Suppressor macrophage treated with lipopolysaccharide for 1 hour (primary cell): ENCODE results near the gene MAP3K20.
A peak's percentile ranks its signal among the peaks of the same experiment; 100 is the strongest.
"Not testable (repeated sequence)": the region's sequence is repeated elsewhere in the genome, so short reads cannot be mapped to it uniquely, and the experiment has no call there.

Source experiments
- DNase-seq, 3 donors: peaks; one replicate each; pipeline ENCODE4 v3.0.0-alpha.2; 2020 to 2022

Gene MAP3K20

DNA sequence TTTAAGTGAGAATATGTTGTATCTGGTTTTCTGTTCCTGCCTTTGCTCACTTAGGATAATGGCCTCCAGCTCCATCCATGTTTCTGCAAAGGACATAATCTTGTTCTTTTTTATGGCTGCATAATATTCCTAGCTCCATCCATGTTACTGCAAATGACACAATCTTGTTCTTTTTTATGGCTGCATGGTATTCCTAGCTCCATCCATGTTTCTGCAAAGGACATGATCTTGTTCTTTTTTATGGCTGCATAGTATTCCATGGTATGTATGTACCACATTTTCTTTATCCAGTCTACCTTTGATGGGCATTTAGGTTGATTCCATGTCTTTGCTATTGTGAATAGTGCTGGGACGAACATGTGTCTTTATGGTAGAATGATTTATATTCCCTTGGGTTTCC lies 87.7 kb downstream of the MAP3K20 start:
- not testable (repeated sequence) for DNase-seq

DNA sequence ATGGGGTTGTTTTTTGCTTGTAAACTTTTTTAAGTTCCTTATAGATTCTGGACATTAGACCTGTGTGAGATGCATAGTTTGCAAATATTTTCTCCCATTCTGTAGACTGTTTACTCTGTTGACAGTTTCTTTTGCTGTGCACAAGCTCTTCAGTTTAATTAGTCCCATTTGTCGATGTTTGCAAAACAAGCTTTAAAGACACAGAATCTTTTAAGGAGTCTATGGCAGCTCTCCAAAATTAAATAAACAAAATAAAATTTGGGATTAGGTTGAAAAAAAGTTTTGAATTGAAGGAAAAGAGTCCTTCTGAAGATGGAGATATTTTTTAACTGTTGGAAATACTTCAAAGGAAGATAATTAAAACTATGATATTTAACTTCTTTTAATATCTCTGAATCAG lies 88.8 kb downstream of the MAP3K20 start:
- no peak for DNase-seq

DNA sequence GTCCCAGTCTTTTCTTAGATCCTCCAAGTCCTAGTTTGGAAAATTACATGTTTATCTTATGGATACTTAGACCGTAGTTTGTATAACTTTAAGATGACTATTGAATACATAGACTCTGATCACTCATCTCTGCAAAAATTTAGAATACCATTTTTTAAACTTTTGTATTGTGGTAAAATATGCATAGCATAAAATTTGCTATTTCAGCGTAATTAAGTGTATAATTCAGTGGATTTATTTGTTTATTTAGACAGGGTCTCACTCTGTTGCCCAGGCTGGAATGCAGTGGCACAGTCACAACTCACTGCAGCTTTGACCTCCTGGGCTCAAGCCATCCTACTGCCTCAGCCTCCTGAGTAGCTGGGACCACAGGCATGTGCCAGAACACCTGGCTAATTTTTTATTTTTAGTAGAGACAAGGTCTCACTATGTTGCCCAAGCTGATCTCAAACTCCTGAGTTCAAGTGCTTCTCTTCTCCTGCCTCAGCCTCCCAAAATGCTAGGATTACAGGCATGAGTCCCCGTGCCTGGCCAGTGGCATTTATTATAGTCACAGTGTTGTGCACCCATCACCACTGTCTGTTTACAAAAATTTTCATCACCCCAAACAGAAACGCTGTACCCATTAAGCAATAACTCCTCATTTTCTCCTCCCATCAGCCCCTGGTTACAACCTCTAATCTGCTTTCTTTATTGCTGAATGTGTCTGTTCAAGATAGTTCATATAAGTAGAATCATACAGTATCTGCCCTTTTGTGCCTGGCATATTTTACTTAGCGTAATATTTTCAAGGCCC lies 90.0 kb downstream of the MAP3K20 start:
- DNase-seq: no peak

DNA sequence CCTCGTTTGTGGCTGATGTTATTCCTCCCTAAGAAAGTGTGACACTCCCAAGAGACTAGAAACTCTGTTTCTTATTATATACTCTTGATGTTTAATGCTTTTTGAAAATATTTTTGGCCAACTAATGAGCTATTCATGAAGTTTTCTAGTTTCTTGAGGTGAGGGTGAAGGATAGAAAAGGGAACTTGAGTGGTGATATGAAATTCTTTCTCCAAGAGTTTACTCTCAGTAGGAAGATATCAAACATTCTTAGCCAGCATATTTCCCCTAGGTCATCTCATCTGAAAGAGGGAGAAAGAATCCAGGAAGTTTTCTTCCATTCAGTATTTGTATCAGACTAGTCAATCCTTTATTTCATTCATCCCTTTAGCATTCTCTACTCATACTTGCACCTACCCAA lies 95.7 kb downstream of the MAP3K20 start:
- no peak for DNase-seq

DNA sequence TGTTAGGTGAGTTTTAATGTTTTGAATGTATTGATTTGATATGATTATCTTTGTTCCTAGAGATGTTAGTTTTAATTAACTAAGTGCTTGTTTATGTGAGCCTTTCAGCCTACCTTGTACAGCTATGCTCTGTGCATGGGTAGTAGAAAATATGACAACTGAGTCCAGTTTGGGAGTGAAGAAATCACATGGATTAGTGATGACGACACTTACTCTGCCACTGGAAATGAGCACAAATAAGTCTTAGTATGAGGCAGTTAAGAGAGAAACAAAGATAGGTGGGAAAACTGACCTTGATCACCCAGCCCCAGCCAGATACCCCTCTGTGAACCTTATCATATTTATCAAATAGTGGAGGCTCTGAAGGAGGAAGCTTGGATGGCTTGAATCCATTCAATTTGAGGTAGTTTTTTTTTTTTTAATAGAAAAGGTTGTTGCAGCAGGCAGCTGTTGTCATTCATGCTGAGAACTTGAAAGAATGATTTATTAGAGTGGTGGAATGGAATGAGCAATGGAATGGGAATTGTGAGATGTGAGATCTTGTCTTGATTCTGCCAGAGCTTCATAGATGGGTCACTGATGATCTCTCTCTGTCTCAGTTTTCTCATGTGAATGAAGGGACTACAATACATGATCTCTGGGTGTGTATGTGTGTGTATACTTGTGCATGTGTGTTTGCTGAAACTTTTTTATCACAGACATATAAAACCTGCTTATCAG lies 96.4 kb downstream of the MAP3K20 start:
- DNase-seq: no peak

DNA sequence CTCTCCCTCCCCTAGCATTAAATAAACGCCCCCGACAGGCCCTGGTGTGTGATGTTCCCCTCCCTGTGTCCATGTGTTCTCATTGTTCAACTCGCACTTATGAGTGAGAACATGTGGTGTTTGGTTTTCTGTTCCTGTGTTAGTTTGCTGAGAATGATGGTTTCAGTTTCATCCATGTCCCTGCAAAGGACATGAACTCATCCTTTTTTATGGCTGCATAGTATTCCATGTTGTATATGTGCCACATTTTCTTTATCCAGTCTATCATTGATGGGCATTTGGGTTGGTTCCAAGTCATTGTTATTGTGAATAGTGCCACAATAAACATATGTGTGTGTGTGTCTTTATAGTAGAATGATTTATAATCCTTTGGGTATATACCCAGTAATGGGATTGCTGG lies 98.7 kb downstream of the MAP3K20 start:
- DNase-seq: not testable (repeated sequence)

DNA sequence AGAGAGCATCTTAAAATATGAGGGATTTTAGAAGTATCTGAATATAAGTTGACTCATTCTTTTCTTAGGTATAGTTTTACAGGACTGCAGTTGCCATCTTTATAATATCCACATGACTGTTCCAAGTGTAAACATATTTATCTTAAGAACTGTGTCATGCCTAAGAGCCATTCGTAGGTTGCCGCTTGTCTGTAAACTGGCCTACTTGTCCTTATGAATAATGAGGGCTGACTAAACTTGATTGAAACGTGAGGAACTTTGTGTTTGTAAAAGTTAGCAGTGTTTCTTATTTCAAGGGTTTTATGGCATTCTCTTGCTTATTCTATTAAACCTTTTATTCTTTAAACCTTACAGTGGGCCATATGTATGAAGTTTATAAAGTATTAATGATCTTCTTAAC lies 99.6 kb downstream of the MAP3K20 start:
- no peak for DNase-seq

DNA sequence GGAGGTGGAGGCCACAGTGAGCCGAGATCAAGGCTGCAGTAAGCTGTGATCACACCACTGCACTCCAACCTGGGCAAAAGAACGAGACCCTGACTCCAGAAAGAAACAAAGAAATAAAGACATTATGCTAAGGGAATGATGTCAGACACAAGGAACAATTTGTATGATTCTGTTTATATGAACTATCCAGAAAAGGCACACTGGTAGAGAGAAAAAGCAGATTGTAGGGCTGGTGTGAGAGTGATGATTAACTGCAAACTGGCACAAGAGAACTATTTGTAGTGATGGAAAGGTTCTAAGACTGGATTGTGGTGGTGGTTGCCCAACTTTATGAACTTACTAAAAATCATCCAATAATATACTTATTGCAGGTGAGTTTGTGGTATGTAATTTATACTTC lies 106.3 kb downstream of the MAP3K20 start:
- no peak for DNase-seq

DNA sequence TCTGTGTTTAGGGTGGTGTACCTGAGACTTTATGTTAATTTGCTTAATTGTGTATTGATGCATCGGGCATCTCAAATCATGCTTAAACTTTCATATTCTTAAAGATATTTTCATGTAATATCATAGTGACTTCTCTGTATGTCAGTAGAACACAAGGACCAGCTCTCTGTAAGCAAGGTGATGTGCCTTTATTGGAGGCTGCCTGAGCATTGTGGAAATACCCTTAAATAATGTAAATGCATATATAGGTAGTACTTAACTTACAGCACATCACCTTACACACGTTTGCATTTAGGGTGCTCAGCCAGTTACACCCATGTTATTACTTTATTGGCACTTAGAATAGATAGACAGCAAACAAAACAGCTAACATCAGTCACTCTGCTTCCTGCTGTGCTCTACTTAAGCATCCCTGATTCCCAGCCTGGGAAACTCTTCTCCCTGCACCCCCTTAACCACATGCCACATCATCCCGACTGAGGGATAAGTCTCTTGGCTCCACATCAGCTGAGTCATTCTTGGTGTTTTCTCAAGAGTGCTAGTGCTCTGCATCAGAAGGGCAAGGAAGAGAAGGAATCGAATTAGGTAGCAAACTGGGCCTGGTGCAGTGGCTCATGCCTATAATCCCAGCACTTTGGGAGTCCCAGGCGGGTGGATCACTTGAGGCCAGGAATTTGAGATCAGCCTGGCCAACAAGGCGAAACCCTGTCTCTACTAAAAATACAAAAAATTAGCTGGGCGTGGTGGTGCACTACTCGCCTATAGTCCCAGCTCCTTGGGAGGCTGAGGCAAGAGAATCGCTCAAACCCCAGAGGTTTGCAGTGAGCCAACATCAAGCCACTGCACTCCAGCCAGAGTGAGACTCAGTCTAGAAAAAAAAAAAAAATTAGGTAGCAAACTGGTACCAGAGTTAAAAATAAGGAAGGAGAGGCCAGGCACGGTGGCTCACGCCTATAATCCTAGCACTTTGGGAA lies 108.7 kb downstream of the MAP3K20 start:
- peak; percentile 23 to 40 (median 35) for DNase-seq

DNA sequence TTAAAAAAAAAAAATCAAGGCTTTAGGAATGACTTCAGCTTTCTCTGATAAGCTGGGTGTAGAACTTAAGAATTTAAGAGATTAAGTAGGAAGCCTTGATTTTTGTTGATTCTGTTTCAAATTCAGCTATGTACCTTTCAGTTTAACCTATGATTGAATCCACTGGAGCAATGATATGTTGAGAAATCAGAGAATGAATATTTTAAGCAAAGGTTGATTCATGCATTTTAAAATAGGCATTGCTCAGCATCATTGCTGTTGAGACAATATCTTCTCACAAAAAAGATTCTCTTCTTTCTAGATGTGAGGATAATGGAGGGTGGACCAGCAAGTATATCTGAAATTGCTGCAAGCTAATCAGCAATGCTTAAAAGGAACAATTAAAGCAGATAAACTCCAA lies 109.8 kb downstream of the MAP3K20 start:
- no peak for DNase-seq

DNA sequence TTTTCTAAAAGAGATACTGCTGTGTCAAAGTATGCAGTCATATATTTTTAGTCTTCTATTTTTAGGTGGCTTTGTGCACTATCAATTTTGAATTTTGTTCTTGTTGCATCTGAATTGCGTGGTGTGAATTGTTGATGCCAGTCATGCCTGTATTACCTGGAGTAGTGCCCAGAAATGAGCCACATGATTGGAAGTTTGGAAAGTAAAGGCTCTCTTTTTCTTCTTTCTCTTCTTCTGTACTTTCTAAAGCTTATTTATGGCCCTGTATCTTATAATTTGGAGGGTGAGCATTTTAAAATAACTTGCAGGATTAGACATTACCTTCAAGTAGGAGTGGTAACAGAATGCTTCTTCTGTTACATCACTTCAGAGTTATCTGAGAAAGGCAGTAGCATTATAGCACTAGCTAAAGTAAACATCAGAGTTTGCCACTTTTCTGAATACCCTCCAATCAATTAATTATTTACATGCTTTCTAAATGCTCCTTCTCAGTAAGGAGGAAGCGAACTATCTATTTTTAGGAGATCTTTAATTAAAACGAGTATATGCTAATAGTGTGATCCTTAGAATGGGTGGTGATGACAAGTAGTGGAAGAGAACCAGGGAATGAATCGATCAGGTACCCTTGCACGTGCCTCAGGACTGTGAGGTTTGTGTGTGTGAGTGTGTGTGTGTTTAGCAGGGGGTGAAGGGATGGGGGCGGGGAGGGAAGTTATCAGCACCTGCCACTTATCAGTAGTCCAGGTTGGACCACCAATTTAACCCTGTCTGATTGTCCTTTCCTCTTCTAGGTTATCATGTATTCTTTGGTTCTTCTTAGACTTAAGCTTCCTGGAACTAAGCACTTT lies 112.5 kb downstream of the MAP3K20 start:
- DNase-seq: no peak

DNA sequence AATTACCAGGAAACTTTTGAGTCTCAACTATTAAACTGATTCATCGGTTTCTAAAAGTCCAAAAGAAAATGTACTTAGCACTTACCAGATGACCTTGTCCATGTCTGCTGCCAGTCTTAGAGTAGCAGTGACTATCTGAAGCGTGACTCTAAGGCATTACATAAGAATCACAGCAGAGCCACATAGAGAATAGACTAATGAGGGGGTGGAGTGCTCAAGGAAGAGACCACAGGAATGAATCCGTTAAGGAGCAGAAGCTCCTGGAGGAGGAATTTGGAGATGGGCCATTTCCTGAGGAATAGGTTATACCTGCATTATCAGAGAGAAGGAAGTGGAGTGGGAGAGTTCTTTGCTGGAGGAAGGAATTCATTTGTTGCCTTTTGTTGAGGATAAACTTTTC lies 116.0 kb downstream of the MAP3K20 start:
- no peak for DNase-seq

DNA sequence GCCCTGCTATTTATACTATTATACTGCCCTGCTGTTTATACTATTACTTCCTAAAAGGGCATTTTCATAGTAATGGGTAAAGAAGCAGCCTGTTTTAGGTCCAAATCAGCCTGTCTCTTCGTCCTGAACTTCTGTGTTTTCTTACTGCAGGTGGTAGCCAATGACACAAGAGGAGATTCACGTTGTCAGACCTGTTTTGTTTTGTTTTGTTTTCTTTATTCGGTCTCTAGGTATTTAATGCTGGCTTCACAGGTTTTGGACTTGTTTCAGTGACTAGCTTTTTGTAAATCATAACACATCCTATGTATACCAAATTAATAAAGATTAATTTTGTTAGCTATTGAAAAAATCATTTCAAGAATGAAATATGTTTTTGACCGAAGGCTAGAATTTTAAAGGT lies 116.4 kb downstream of the MAP3K20 start:
- DNase-seq: no peak

DNA sequence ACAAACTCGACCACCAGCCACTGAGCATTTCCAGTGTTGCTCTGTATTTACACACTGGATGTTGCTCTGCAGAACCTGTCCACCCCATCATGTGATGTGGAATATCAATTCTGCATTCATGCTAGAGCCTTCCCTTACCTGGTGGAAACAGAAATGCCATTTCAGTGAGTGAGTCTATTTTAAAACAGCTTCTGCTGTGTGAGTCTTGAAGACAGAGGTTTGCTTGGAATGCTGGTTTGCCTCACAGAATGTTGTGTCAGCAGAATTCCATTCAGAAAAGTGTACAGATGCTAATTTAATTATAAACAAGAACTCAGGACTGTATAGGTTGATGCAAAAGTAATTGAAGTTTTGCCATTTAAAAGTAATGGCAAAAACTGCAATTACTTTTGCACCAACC lies 118.3 kb downstream of the MAP3K20 start:
- no peak for DNase-seq

DNA sequence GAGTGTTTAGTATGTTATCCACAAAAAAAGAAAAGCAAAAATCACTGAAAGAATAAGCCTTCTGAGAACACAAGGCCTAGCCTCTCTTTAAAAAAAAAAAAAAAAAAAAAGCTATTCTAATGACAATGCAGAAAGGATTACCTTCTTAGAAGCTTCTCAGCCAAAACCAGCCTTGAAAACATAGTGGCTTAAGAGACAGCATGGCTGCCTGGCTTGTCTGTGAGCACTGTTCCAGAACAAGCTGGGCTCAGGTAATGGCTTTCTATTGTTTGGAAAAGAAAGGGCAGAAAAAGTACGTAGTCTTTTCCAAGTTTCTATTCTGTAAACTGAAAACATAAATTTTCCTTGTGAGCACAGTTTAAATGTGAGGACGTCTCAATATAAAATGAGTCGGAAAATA lies 119.5 kb downstream of the MAP3K20 start:
- DNase-seq: no peak

DNA sequence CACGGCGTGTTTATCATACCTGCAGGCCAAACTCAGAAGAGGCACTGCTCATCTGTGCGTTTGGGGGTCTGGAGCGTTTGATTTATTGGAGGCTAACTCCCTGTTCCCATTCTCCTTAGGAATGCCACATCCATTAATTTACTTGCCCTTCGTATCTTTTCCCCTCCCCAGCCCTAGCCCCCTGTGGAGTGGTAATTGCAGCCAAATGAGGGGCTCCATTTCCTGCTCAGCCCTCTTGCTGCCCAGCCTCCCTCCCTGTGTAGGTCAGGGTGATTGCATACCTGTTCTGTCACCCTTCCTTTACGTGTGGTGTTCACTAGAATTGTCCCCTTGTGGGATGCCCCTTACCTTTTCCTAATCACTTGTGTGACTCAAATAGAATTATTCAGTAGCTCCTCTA lies 120.4 kb downstream of the MAP3K20 start:
- no peak for DNase-seq

DNA sequence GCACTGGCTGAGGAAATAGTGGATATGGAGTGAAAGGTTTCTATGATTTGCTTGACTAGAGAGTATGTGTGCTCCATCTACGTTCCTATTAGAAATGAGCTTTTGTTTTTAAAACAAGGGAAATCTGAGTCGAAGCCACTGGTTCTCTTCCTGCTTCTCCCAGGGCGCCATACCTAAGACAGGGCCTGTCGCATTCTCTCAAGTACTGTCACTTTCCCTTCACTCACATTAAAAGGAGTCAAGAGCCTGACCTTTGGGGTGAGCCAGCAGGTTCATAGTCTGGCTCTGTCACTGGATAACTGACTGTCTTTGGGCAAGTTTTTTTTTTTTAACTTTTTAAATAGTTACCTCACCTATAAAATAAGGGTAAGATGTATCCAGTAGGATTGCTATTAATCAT lies 121.0 kb downstream of the MAP3K20 start:
- DNase-seq: no peak

DNA sequence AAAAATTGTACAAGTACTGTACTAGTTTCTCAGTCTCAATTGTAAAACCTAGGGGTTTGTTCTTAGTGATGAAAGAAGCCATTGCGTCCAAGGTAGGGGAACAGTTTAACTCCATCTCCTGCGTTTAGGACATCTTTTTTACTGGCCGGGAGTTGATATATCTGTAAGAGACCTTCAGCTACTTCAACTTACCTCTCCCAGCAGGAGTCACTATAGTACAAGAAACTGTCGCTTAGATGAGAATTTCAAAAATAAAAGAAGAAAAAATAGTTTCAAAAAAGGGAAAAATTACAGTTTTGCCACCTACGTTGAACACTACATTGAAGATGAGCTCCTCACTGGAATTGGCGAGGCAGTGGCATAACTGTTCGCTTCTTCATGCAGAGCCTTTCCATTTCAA lies 122.7 kb downstream of the MAP3K20 start:
- DNase-seq: no peak

DNA sequence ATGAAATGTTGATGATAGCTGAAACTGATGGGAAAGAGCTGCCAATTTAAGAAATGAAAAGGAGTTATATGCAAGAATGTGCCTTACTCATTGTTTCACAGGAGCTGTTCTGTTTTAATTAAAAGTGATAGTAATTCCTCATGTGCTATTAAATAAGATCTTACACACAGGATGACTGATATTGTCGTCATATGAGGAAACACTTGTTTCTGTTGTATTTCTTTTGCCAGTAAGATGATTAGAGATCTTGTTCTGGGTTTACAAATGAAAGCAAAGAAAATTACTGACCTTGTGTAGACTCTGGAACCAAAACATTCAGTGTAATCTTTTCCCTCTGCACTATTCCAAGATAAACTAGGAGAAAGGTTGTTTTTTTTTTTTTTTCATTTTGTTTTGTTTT lies 123.6 kb downstream of the MAP3K20 start:
- no peak for DNase-seq

DNA sequence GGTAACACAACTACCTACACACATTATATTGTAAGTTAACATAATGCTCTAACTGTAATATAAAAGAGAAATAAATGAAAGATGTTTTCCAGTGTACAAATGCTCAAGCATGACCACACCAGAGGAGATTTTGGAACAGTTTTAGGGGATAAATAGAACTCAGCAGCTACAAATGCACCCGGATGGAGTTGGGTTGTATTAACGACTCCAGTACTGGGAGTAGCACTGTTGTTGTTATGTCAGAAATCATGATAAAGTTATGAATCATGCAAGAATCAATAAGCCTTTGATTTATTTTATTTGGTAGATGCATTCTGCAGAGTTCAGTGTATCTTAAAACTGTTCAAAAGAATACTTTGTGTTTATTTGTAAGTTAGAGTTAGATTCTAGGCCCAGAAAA lies 126.9 kb downstream of the MAP3K20 start:
- DNase-seq: no peak

DNA sequence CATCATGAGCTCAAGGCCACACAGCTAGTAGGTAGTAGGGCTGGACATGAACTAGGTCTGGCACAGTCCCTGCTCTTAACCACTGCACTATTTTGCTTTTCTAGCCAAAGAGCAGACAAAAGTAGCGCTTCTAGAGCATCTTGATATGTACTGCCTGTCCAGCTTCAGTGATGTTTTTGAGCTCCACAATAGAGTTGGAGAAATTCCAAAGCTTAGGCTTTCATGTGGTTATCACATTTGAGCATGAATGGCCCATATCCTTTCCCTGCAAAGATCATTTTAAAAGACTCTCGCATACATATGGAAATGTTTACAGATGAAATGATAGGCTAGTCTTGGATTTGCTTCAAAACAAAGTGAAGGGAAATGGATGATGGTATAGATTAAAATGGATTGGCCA lies 128.7 kb downstream of the MAP3K20 start:
- no peak for DNase-seq

DNA sequence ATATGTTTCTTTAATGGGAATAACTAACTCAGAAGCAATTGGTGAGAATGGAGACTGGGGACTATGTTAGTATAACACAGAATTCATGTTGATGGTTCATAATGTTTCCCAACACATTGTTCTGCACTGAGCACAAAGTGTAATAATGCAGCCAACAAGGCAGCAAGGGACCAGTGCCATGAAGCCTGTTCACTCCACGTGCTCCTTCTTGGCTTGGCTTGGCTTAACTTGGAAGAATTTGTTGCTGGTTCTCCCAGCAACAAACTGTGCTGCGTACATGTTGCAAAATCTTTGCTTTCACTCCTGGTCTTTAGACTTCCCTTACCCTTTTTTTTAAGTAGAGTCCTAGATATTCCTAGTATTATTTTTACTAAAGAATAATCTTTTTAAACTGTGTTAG lies 129.7 kb downstream of the MAP3K20 start:
- DNase-seq: no peak
